GM19043 (cell line): ENCODE results near the gene YKT6.

Experiments used
- ATAC-seq: cut with Tn5 transposase; IDR thresholded peaks from one replicate; pipeline ENCODE4 v1.9.1; 2021; ENCODE audit warnings: low read depth; ENCODE audit not compliant: unreplicated experiment

Gene YKT6

GRCh38 chr7:44216521-44217222, 15.9 kb downstream of the YKT6 start:
- no peak for ATAC-seq

GRCh38 chr7:44217223-44217714, 16.5 kb downstream of the YKT6 start:
- ATAC-seq = no peak

- ATAC-seq = no peak
Observed at GRCh38 chr7:44217852-44218402, 17.1 kb downstream of the YKT6 start.

- ATAC-seq = no peak
Observed at GRCh38 chr7:44218418-44219201, 17.8 kb downstream of the YKT6 start.

GRCh38 chr7:44219371-44220045, 18.7 kb downstream of the YKT6 start:
- ATAC-seq = no peak

GRCh38 chr7:44220046-44220357, 19.2 kb downstream of the YKT6 start:
- no peak for ATAC-seq

- no peak for ATAC-seq
Observed at GRCh38 chr7:44220358-44221112, 19.8 kb downstream of the YKT6 start.

- ATAC-seq = no peak
Observed at GRCh38 chr7:44221231-44221791, 20.5 kb downstream of the YKT6 start.

- ATAC-seq = no peak
Observed at GRCh38 chr7:44222074-44222473, 21.3 kb downstream of the YKT6 start.

- ATAC-seq = no peak
Observed at GRCh38 chr7:44222776-44223261, 22.0 kb downstream of the YKT6 start.

GRCh38 chr7:44223362-44224079, 22.7 kb downstream of the YKT6 start:
- ATAC-seq = no peak

GRCh38 chr7:44224080-44224973, 23.5 kb downstream of the YKT6 start:
- no peak for ATAC-seq

- ATAC-seq = no peak
Observed at GRCh38 chr7:44224974-44225565, 24.3 kb downstream of the YKT6 start.

GRCh38 chr7:44225566-44226395, 25.0 kb downstream of the YKT6 start:
- no peak for ATAC-seq

GRCh38 chr7:44226396-44226753, 25.6 kb downstream of the YKT6 start:
- no peak for ATAC-seq

GRCh38 chr7:44227911-44228310, 27.1 kb downstream of the YKT6 start:
- ATAC-seq = no peak
